Measurements from ENCODE around the gene CACNA1S. TPM values are rescaled to one million over a fixed set of nuclear protein-coding genes. Genes with fewer than 3 reads are reported as not detected.

CACNA1S gene
- total RNA-seq, 1 donor from 2014 or later: not detected

- Mint-ChIP-seq H3K36me3 (no peaks in the 10 kb centered on the region), H3K9me3 (no peaks in the 10 kb centered on the region), H3K4me1 (peaks cover 5% of the 10 kb centered on the region), H3K27ac (no peak overlapping the region), H3K4me3 (no peak overlapping the region), H3K27me3 (ENCODE audit: low read depth) (peaks cover 6% of the 10 kb centered on the region)
- TF ChIP-seq, protein P1, sequence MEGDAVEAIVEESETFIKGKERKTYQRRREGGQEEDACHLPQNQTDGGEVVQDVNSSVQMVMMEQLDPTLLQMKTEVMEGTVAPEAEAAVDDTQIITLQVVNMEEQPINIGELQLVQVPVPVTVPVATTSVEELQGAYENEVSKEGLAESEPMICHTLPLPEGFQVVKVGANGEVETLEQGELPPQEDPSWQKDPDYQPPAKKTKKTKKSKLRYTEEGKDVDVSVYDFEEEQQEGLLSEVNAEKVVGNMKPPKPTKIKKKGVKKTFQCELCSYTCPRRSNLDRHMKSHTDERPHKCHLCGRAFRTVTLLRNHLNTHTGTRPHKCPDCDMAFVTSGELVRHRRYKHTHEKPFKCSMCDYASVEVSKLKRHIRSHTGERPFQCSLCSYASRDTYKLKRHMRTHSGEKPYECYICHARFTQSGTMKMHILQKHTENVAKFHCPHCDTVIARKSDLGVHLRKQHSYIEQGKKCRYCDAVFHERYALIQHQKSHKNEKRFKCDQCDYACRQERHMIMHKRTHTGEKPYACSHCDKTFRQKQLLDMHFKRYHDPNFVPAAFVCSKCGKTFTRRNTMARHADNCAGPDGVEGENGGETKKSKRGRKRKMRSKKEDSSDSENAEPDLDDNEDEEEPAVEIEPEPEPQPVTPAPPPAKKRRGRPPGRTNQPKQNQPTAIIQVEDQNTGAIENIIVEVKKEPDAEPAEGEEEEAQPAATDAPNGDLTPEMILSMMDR (IDR thresholded peaks at IDR 0.05; ENCODE audit: unreplicated experiment): no peak
- DNase-seq (ENCODE audit: low spot score in 2 of 2, unreplicated experiment in 2 of 2): no peak
Measured at GRCh38 chr1:201084295-201084694, 27.9 kb downstream of the CACNA1S start.

DNA sequence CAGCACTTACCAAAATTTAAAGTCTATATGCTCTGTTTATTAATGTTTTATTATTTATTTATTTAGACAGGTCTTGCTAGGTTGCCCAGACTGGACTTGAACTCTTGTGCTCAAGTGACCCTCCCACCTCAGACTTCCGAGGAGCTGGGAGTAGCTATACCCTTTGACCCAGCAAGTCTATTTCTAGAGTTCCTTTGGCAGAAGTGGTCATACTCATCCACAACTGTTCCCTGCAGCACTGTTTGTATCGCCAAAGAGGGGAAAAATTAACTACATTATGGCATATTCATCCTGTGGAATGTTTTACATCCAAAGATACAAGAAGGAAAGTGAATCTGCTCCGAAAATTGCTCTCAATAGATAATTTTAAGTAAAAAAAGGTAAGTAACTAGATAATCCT is 28.5 kb downstream of the CACNA1S start:
- Mint-ChIP-seq H3K36me3 (no peaks in the 10 kb centered on the region), H3K27me3 (ENCODE audit: low read depth) (peaks cover 6% of the 10 kb centered on the region), H3K4me1 (no peaks in the 10 kb centered on the region), H3K4me3 (no peak overlapping the region), H3K27ac (no peak overlapping the region), H3K9me3 (no peaks in the 10 kb centered on the region)
- TF ChIP-seq, protein P1 (IDR thresholded peaks at IDR 0.05; ENCODE audit: unreplicated experiment): no peak
- no peak for DNase-seq (ENCODE audit: low spot score in 2 of 2, unreplicated experiment in 2 of 2)

DNA sequence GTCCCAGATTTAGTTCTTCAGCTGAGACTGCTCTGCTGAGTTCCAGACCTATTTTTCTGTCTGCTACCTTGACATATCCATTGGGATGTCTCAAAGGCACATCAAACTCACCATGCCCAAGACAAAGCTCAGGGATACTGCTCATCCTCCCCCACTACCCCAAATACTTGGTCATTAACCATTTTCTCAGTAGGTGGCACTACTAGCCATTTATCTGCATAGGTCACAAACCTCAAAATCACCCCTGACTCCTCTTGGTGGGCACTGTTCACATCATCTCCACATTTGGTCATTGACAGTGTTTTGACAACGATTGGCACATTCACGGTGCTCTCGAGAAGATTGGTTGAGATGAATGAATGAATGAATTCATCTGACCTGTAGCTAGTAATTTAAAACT is 32.1 kb downstream of the CACNA1S start:
- no peak for DNase-seq (ENCODE audit: low spot score in 2 of 2, unreplicated experiment in 2 of 2)
- TF ChIP-seq, protein P1 (IDR thresholded peaks at IDR 0.05; ENCODE audit: unreplicated experiment): no peak
- H3K27ac Mint-ChIP-seq: no peak overlapping the region
- H3K4me1 Mint-ChIP-seq: no peaks in the 10 kb centered on the region
- H3K36me3 Mint-ChIP-seq: no peaks in the 10 kb centered on the region
- H3K27me3 Mint-ChIP-seq (ENCODE audit: low read depth): peaks cover 6% of the 10 kb centered on the region
- no peaks in the 10 kb centered on the region for H3K9me3 Mint-ChIP-seq
- H3K4me3 Mint-ChIP-seq: no peak overlapping the region

DNA sequence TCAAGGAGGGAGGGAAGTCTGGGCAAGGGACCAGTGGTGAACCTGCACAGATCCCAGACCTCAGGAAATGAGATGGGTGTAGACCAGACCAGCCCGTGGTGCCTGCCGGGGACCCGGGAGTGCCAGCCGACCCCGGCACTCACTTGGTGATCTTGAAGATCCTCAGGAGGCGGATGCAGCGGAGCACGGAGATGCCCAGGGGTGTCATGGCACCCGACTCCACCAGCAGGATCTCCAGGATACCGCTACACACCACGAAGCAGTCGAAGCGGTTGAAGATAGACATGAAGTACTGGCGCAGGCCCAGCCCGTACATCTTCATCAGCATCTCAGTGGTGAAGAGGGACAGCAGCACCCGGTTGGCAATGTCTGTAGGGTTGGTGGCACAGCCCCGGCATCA is 34.5 kb downstream of the CACNA1S start:
- no peak for DNase-seq (ENCODE audit: low spot score in 2 of 2, unreplicated experiment in 2 of 2)
- H3K27me3 Mint-ChIP-seq (ENCODE audit: low read depth): no peaks in the 10 kb centered on the region
- H3K4me1 Mint-ChIP-seq: no peaks in the 10 kb centered on the region
- TF ChIP-seq, protein P1 (IDR thresholded peaks at IDR 0.05; ENCODE audit: unreplicated experiment): no peak
- H3K9me3 Mint-ChIP-seq: no peaks in the 10 kb centered on the region
- H3K4me3 Mint-ChIP-seq: no peak overlapping the region
- no peaks in the 10 kb centered on the region for H3K36me3 Mint-ChIP-seq
- no peak overlapping the region for H3K27ac Mint-ChIP-seq

- H3K27me3 Mint-ChIP-seq (ENCODE audit: low read depth): no peaks in the 10 kb centered on the region
- no peaks in the 10 kb centered on the region for H3K9me3 Mint-ChIP-seq
- no peak overlapping the region for H3K4me3 Mint-ChIP-seq
- DNase-seq (ENCODE audit: low spot score in 2 of 2, unreplicated experiment in 2 of 2): no peak
- H3K4me1 Mint-ChIP-seq: no peaks in the 10 kb centered on the region
- TF ChIP-seq, protein P1 (IDR thresholded peaks at IDR 0.05; ENCODE audit: unreplicated experiment): no peak
- H3K27ac Mint-ChIP-seq: no peak overlapping the region
- no peaks in the 10 kb centered on the region for H3K36me3 Mint-ChIP-seq
Measured at GRCh38 chr1:201077116-201077515, 35.1 kb downstream of the CACNA1S start.

DNA sequence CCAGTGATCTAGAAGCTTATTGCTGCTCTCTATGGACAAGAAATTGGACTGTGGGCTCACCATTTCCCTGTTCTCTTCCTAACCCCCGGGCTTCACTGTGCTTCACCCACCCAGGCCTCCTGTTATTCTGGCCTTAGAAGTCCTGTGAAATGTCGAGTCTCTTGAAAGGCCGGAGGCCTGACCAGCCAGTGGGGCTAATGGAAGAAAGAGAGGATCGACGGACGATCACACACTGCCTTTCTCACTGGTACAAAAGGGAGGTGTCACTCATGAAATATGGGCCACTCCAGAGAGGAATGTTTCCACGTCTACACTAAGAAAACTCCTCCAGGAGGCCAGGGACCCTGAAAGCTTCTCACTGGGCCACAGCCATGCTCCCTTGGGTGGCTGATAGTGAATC is 36.1 kb downstream of the CACNA1S start:
- Mint-ChIP-seq H3K4me3 (no peak overlapping the region), H3K27ac (no peak overlapping the region), H3K4me1 (no peaks in the 10 kb centered on the region), H3K9me3 (no peaks in the 10 kb centered on the region), H3K36me3 (no peaks in the 10 kb centered on the region), H3K27me3 (ENCODE audit: low read depth) (no peaks in the 10 kb centered on the region)
- DNase-seq (ENCODE audit: low spot score in 2 of 2, unreplicated experiment in 2 of 2): no peak
- TF ChIP-seq, protein P1 (IDR thresholded peaks at IDR 0.05; ENCODE audit: unreplicated experiment): no peak

Measured in mesothelial cell of epicardium (in vitro differentiated cells).